Hippocampal formation (tissue), 2 donors: ENCODE measurements around the gene NSMCE4A.
"Not testable (repeated sequence)": the region's sequence is repeated elsewhere in the genome, so short reads cannot be mapped to it uniquely, and the experiment has no call there.

Experiments used
- DNase-seq, 2 donors: peaks; one replicate each; lab custom pipeline; 2025; lab: John Stamatoyannopoulos, UW

The NSMCE4A gene

GRCh38 chr10:121988361-121989324 lies 13.6 kb upstream of the NSMCE4A start, which contains the start of gene TACC2:
TSS of gene TACC2 (plus strand) at chr10:121989163. CDS start at chr10:122021982, 32,819 bp downstream.
- DNase-seq: no peak

- no peak for DNase-seq
Observed at GRCh38 chr10:121984463-121984862, 9.4 kb upstream of the NSMCE4A start.

- no peak for DNase-seq
Observed at GRCh38 chr10:121983852-121984251, 8.8 kb upstream of the NSMCE4A start.

- no peak for DNase-seq
Observed at GRCh38 chr10:121981346-121981745, 6.3 kb upstream of the NSMCE4A start.

GRCh38 chr10:121978511-121978910 lies 3.5 kb upstream of the NSMCE4A start:
- DNase-seq: no peak

GRCh38 chr10:121976607-121977006 lies 1.6 kb upstream of the NSMCE4A start:
- no peak for DNase-seq

GRCh38 chr10:121975295-121976086 lies 474 bp upstream of the NSMCE4A start:
- DNase-seq: no peak

- no peak for DNase-seq
Observed at GRCh38 chr10:121974019-121974534, 940 bp downstream of the NSMCE4A start.

- DNase-seq: not testable (repeated sequence)
Observed at GRCh38 chr10:121969086-121969485, 5.9 kb downstream of the NSMCE4A start.

GRCh38 chr10:121965996-121966395 lies 9.0 kb downstream of the NSMCE4A start:
- DNase-seq: no peak

GRCh38 chr10:121961456-121961855 lies 13.6 kb downstream of the NSMCE4A start:
- DNase-seq: no peak

GRCh38 chr10:121959671-121960070 lies 15.3 kb downstream of the NSMCE4A start:
- no peak for DNase-seq

- DNase-seq: no peak
Observed at GRCh38 chr10:121956111-121957061, 18.6 kb downstream of the NSMCE4A start.

- no peak for DNase-seq
Observed at GRCh38 chr10:121952226-121952625, 22.8 kb downstream of the NSMCE4A start.

- DNase-seq: no peak
Observed at GRCh38 chr10:121949451-121949850, 25.6 kb downstream of the NSMCE4A start.

- no peak for DNase-seq
Observed at GRCh38 chr10:121949049-121949448, 26.0 kb downstream of the NSMCE4A start.

- DNase-seq: no peak
Observed at GRCh38 chr10:121947343-121948330, 27.4 kb downstream of the NSMCE4A start.

GRCh38 chr10:121942749-121943416 lies 32.1 kb downstream of the NSMCE4A start:
- no peak for DNase-seq

- DNase-seq: no peak
Observed at GRCh38 chr10:121941532-121941931, 33.5 kb downstream of the NSMCE4A start.
